Activated T-helper 1 cell treated with Interleukin-2 at 50 U/mL for 16 hours (primary cell): ENCODE data around the gene UNC13D.
A peak's percentile ranks its signal among the peaks of the same experiment; 100 is the strongest.
"Not testable (repeated sequence)": the region's sequence is repeated elsewhere in the genome, so short reads cannot be mapped to it uniquely, and the experiment has no call there.

Experiments used
- DNase-seq: peaks from one replicate; pipeline ENCODE4 v3.0.0-alpha.2; 2020; ENCODE audit warnings: low read depth

The UNC13D gene

GRCh38 chr17:75799402-75799801 is 44.8 kb downstream of the UNC13D start:
- no peak for DNase-seq

- DNase-seq = no peak
These were observed 48.2 kb downstream of the UNC13D start for GRCh38 chr17:75795820-75796607.

GRCh38 chr17:75793460-75793859 is 50.7 kb downstream of the UNC13D start:
- no peak for DNase-seq

DNA sequence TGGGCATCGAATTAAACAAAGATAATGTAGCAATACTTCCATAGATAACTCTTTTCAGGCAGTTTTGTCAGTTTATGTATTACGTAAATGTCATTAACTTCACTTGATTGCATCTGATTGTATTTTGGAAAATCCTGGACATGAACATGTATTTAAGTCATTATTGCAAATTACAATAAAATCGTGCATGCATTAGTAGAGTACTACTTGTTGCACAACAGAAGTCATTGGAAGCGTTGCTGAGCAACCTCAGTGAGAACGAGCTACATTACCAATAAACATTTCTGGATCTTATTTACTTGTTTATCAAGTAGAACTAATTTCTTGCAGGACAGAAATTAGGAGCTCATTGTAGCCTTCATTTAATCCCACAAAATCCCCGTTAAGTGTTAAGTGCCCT is 53.0 kb downstream of the UNC13D start:
- DNase-seq = no peak

DNA sequence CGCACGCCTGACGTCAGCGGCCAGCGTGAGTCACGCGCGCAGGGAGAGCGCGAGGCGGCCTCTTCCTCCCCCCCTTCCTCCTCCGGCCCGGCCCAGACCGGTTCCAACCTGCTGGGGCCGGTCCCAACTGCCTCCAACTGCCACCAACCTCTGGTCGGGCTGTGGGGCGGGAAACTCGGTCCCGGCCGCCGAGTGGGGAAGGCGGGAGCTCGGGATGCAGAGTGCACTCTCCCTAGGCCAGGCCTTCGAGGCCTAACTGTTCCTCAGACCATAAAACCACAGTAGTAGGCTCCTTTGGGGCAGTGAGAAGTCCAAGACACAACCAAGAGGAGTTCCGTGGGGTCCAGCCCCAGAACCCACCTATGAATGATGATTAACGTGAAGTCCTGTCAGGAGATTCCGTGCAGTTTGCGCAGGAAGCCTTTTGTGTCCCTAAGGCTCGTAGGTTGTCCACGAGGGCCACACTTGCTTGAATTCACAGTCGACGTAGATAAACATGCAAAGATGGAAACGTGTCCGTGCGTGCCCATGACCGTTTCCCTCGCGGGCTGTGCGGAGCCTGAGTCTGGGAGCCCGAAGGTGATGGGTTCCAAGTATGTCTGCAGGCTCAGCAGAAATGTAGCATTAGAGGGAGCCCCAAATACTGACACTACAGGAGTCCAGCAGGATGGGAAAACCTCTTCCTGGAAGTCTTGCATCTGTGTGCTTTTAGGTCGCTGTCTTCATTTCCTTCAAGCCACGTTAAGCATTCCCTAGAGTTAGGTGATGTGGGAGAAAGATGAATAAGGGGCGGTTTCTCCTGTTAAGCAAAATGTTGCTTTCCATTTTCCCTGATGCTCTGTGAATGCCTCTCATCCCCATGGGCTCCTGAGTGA is 59.0 kb downstream of the UNC13D start:
- DNase-seq = peak; percentile 86

- peak; percentile 90 for DNase-seq
These were observed 59.7 kb downstream of the UNC13D start, which contains the start of gene UNK for GRCh38 chr17:75784473-75785015. Gene UNK (plus strand): TSS chr17:75784806. CDS start chr17:75784881, 75 bp downstream.

- no peak for DNase-seq
These were observed 60.3 kb downstream of the UNC13D start for GRCh38 chr17:75783803-75784472.

DNA sequence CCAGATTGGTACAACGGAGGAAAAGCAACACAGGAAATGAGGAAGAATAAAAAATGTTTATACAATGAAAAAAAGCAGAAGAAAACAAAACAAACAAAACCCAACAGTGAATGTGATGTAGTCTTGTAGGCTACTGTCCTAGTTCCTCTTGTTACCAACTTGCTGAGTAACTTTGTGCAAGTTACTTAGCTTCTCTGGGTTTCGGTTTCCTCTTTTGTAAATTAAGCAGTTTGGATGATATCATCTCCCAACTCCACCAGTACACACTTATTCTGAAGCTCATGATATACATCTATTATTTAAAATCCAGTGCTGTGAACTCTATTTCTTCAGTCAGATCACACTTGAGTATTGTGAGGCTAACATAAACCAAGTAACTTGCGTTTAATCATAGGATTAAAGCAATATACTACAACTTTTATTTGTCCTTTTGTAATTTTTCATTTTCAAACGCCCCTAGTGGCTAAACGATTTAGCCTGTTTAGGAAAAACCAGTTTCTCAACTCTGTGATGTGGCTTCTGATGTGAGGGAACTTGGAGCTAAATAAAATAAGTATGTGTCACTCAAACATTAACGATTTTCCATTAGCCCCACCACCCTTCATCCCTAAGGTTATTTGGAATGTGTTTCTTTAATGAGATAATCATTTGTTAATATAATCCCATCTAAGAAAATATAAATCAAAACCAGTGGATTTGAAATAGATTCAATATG is 61.0 kb downstream of the UNC13D start:
- no peak for DNase-seq

DNA sequence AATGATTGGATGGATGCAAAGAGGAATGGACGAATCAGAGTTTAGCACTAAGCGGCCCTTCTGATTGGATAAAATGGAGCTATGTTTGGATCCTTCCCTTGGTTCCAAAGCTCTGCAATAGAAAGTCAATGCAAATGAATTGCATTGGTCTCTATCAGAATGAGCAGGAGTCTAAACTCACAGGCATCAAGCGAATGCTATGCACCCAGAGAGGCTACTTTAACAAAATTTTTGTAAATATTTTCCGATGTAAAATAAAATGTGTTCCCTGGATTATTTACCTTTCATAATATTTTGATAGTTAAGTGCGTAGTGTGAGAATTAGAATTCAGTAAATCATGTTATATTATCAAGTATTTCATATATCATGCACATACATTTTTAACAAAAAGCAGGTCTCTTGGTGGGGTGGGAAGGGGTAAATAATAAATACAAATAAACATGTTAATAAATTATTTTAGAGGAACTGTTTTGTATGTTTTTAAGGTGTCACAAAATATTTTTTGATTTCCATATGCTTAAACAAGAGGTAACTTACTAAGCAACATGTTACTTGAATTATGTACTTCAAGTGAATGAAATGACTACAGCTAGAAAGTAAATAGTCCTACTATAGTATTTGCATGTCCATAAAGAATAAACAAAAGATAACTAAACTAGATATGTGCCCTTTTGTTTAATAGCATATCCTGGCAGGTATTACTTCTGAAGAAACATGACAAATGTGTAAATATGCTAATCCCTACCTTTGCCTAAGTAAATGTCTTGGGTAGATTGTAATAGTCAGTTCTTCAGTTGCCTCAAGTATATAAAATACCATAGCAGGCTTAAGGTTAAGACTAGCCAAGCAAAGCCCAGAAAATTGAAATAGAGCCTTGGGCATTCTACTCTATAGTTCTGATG is 64.0 kb downstream of the UNC13D start:
- DNase-seq = no peak

- DNase-seq = peak; percentile 89
These were observed 64.8 kb downstream of the UNC13D start for GRCh38 chr17:75779250-75779986.

GRCh38 chr17:75778861-75779249 is 65.3 kb downstream of the UNC13D start:
- no peak for DNase-seq

GRCh38 chr17:75778066-75778860 is 65.9 kb downstream of the UNC13D start:
- DNase-seq = not testable (repeated sequence)

GRCh38 chr17:75777296-75777922 is 66.8 kb downstream of the UNC13D start:
- DNase-seq = no peak
